HEK293 (cell line): ENCODE results near the gene C14orf93.

ENCODE experiments used
- CTCF ChIA-PET: fragments of 350-600 bp; formaldehyde crosslinking; extraction: SDS; loops from one replicate; lab custom pipeline; 2021; ENCODE audit warnings: antibody characterized with exemption; lab: Yijun Ruan, JAX
- POLR2A ChIA-PET: fragments of 300-600 bp; formaldehyde crosslinking; extraction: SDS; loops from one replicate; lab custom pipeline; 2020; ENCODE audit warnings: antibody characterized with exemption, inconsistent platforms; lab: Yijun Ruan, JAX
- H3K27ac ChIP-seq: fragments of 200-500 bp; sonication (Bioruptor generic); 2 replicates; pipeline ENCODE4 v1.5.1; 2014; ENCODE audit warnings: low read depth, low read length, control low read depth, inconsistent platforms; ENCODE audit errors: extremely low read depth
- H3K36me3 ChIP-seq, 2 experiments: fragments of 200-500 bp in 1 of 2; sonication (Bioruptor generic) in 1 of 2; 1 replicate in 1 of 2; 2 replicates in 1 of 2; pipeline ENCODE4 v1.5.1; 2014 to 2017; ENCODE audit warnings: inconsistent platforms in 2 of 2, low read length in 2 of 2; ENCODE audit not compliant: control insufficient read depth in 2 of 2, insufficient read depth in 1 of 2
- H3K4me1 ChIP-seq: fragments of 200-500 bp; sonication (Bioruptor generic); 2 replicates; pipeline ENCODE4 v1.5.1; 2014; ENCODE audit warnings: mild to moderate bottlenecking, low read length, inconsistent platforms; ENCODE audit not compliant: control insufficient read depth, insufficient read depth
- H3K4me3 ChIP-seq: 2 replicates; pipeline ENCODE4 v1.5.1; 2011; ENCODE audit warnings: low read depth, mild to moderate bottlenecking, control low read depth, low read length, moderate library complexity
- H3K9me3 ChIP-seq: fragments of 200-500 bp; sonication (Bioruptor generic); 2 replicates; pipeline ENCODE4 v1.5.1; 2014; ENCODE audit warnings: low read depth, low read length, inconsistent platforms; ENCODE audit not compliant: control insufficient read depth, insufficient read depth
- GLIS2 ChIP-seq: fragments of 450-650 bp; formaldehyde crosslinking; IDR thresholded peaks from 2 replicates; pipeline ENCODE4 v1.5.1; 2016; ENCODE audit warnings: missing biosample characterization, missing genetic modification characterization
- MYNN ChIP-seq: fragments of 450-650 bp; formaldehyde crosslinking; IDR thresholded peaks from 2 replicates; pipeline ENCODE4 v1.5.1; 2016; ENCODE audit warnings: missing biosample characterization, missing genetic modification characterization, borderline replicate concordance
- SP7 ChIP-seq: fragments of 450-650 bp; formaldehyde crosslinking; IDR thresholded peaks from 2 replicates; pipeline ENCODE4 v1.5.1; 2016; ENCODE audit warnings: missing biosample characterization, missing genetic modification characterization
- ZBTB1 ChIP-seq: fragments of 450-650 bp; formaldehyde crosslinking; IDR thresholded peaks from 2 replicates; pipeline ENCODE4 v1.5.1; 2016; ENCODE audit warnings: missing biosample characterization, missing genetic modification characterization
- ZBTB21 ChIP-seq: fragments of 450-650 bp; formaldehyde crosslinking; IDR thresholded peaks from 2 replicates; pipeline ENCODE4 v1.5.1; 2017; ENCODE audit warnings: missing biosample characterization, missing genetic modification characterization
- ZNF10 ChIP-seq: fragments of 450-650 bp; formaldehyde crosslinking; IDR thresholded peaks from 2 replicates; pipeline ENCODE4 v1.5.1; 2017; ENCODE audit warnings: missing biosample characterization, missing genetic modification characterization
- ZNF157 ChIP-seq: fragments of 450-650 bp; formaldehyde crosslinking; IDR thresholded peaks from 2 replicates; pipeline ENCODE4 v1.5.1; 2016; ENCODE audit warnings: missing biosample characterization, missing genetic modification characterization
- ZNF274 ChIP-seq, 2 experiments: fragments of 200-500 bp in 1 of 2; fragments of 450-650 bp in 1 of 2; sonication (Bioruptor generic) in 1 of 2; formaldehyde crosslinking in 1 of 2; IDR thresholded peaks; 2 replicates each; pipeline versions ENCODE4 v1.5.1 to v1.6.1; 2014 to 2016; ENCODE audit warnings: borderline replicate concordance in 1 of 2, inconsistent platforms in 1 of 2, low read length in 1 of 2, missing biosample characterization in 1 of 2, missing genetic modification characterization in 1 of 2
- ZNF335 ChIP-seq: fragments of 450-650 bp; formaldehyde crosslinking; conservative IDR thresholded peaks from 2 replicates; pipeline ENCODE4 v1.5.1; 2016; ENCODE audit warnings: missing biosample characterization, missing genetic modification characterization
- ZNF518A ChIP-seq: fragments of 450-650 bp; formaldehyde crosslinking; conservative IDR thresholded peaks from 2 replicates; pipeline ENCODE4 v1.5.1; 2016; ENCODE audit warnings: low read depth, missing biosample characterization, missing genetic modification characterization
- ZNF768 ChIP-seq: fragments of 450-650 bp; formaldehyde crosslinking; IDR thresholded peaks from 2 replicates; pipeline ENCODE4 v1.5.1; 2018; ENCODE audit warnings: missing biosample characterization, mild to moderate bottlenecking, missing genetic modification characterization
- ZNF785 ChIP-seq: fragments of 450-650 bp; formaldehyde crosslinking; IDR thresholded peaks from 2 replicates; pipeline ENCODE4 v1.5.1; 2016; ENCODE audit warnings: missing biosample characterization, missing genetic modification characterization
- ZNF792 ChIP-seq: fragments of 450-650 bp; formaldehyde crosslinking; IDR thresholded peaks from 2 replicates; pipeline ENCODE4 v1.5.1; 2016; ENCODE audit warnings: missing biosample characterization, missing genetic modification characterization
- TF ChIP-seq, protein P1 (sequence below): fragments of 450-650 bp; formaldehyde crosslinking; IDR thresholded peaks from 2 replicates; pipeline ENCODE4 v1.5.1; 2016; ENCODE audit warnings: missing biosample characterization, missing genetic modification characterization

The C14orf93 gene

GRCh38 chr14:23041729-23042128 is 31.8 kb upstream of the C14orf93 start:
- ChIA-PET POLR2A (interaction anchor here (1.0 kb wide), 1 partner anchor 18 kb away, joined by 5 read pairs; no protein-coding TSS in a partner anchor), CTCF (interaction anchor here (1.2 to 3.8 kb wide), 3 partner anchors 27 to 56 kb away, joined by 5 to 22 read pairs (median 12); no protein-coding TSS in a partner anchor)
- Histone ChIP-seq H3K9me3 (no peaks in the 10 kb centered on the region), H3K4me3 (no peak overlapping the region), H3K36me3 (no peaks in the 10 kb centered on the region), H3K27ac (no peak overlapping the region), H3K4me1 (no peaks in the 10 kb centered on the region)
- TF ChIP-seq ZNF518A (tag by site-specific recombination) (no peak), ZNF274 (IDR thresholded peaks at IDR 0.05; ENCODE audit: low read length) (no peak), ZNF274 (tag by site-specific recombination; IDR thresholded peaks at IDR 0.05; ENCODE audit: borderline replicate concordance) (no peak), ZNF785 (tag by site-specific recombination) (no peak), ZNF157 (tag by site-specific recombination) (no peak)

DNA sequence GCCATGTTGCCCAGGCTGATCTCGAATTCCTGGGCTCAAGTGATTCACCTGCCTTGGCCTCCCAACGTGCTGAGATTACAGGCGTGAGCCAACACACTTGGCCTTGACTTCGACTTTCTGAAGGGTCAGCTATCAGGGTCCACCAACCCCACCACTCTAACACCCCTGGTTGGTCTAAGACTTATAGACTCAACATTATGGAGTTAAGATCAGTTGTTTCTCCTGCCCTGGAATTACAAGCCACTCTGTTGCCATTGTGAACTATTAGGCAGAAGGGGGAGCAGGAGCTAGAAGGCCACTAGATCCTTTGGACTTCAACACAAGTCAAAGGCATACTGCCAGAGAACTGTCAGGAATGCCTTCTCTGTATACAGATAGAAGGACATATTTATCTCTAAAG is 30.2 kb upstream of the C14orf93 start:
- Histone ChIP-seq H3K27ac (no peak overlapping the region), H3K9me3 (no peaks in the 10 kb centered on the region), H3K36me3 (no peaks in the 10 kb centered on the region), H3K4me3 (no peak overlapping the region), H3K4me1 (no peaks in the 10 kb centered on the region)
- TF ChIP-seq, protein P1, sequence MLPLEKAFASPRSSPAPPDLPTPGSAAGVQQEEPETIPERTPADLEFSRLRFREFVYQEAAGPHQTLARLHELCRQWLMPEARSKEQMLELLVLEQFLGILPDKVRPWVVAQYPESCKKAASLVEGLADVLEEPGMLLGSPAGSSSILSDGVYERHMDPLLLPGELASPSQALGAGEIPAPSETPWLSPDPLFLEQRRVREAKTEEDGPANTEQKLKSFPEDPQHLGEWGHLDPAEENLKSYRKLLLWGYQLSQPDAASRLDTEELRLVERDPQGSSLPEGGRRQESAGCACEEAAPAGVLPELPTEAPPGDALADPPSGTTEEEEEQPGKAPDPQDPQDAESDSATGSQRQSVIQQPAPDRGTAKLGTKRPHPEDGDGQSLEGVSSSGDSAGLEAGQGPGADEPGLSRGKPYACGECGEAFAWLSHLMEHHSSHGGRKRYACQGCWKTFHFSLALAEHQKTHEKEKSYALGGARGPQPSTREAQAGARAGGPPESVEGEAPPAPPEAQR (tag by site-specific recombination), result no peak
- TF ChIP-seq ZNF157 (tag by site-specific recombination) (no peak), ZNF792 (tag by site-specific recombination) (no peak), ZNF335 (tag by site-specific recombination) (no peak), ZNF768 (tag by site-specific recombination) (no peak), MYNN (no peak), ZBTB1 (no peak), ZBTB21 (tag by site-specific recombination) (no peak)
- CTCF ChIA-PET, result interaction anchor here (0.6 to 3.4 kb wide), 9 partner anchors 15 to 272 kb away, joined by 3 to 22 read pairs (median 4); no protein-coding TSS in a partner anchor
- POLR2A ChIA-PET, result interaction anchor here (0.6 to 1.1 kb wide), 2 partner anchors 25 to 33 kb away, joined by 3 to 4 read pairs; no protein-coding TSS in a partner anchor

DNA sequence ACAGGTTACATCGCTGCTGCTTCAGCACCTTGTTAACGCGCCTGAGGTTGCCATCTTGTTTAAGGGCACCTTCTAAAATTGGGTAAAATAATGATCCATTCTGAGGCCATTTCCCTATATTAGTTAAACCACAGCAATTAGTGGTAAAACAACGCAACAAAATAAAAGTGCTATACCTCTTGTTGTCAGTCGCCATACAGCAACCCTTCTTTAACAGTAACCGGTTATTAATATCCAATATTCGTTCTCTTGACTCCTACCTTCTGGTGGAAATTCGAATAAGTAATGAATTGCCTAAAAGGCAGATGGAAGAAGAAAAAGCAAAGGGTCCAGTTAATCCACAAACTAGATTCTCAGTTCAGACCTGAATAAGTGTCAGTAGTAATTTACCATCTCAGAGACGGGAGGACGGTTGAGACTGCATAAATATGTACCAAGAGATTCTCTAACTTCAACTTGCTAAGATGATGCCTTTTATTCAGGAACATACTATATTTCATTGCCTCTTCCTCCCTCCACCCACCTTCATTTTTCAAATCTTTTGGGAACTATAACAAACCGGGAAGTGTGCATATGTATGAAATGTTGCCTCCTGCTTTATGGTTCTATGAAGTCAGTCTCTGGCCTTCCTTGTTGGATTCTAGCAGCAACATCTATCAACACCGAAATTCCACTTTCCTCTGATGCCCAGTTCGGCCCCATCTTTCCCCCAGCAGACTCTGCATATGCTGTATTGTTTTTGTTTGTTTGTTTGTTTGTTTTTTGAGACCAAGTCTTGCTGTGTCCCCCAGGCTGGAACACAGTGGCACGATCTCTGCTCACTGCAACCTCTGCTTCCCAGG is 25.6 kb upstream of the C14orf93 start:
- ChIA-PET POLR2A (interaction anchor here (1.0 kb wide), 1 partner anchor 29 kb away, joined by 3 read pairs; no protein-coding TSS in a partner anchor), CTCF (no interaction called here)
- H3K9me3 ChIP-seq, result no peaks in the 10 kb centered on the region
- peaks cover 18 to 30% of the 10 kb centered on the region in 2 experiments for H3K36me3 ChIP-seq
- H3K4me1 ChIP-seq, result no peaks in the 10 kb centered on the region
- no peak overlapping the region for H3K4me3 ChIP-seq
- peak overlapping the region; percentile 89 for H3K27ac ChIP-seq
- TF ChIP-seq GLIS2 (no peak), ZNF518A (tag by site-specific recombination) (peak; percentile 17; the same call in 1 of the 2 replicates), ZNF10 (tag by site-specific recombination) (peak; percentile 95), SP7 (tag by site-specific recombination) (0 out of 2 replicates have a peak, but pooled peaks have one; percentile 3)
